VCaP (cell line): ENCODE data around the gene CMPK2.

Source experiments
- H3K27ac ChIP-seq: fragments of 450-650 bp; 2 replicates; pipeline ENCODE4 v1.5.1; 2017
- CTCF ChIP-seq: fragments of 450-650 bp; conservative IDR thresholded peaks from 2 replicates; pipeline ENCODE4 v1.5.1; 2017; ENCODE audit warnings: mild to moderate bottlenecking, moderate library complexity

CMPK2 gene

GRCh38 chr2:6808426-6808825, 57.3 kb downstream of the CMPK2 start:
- TF ChIP-seq CTCF = no peak
- H3K27ac ChIP-seq = no peak overlapping the region

- no peak overlapping the region for H3K27ac ChIP-seq
- no peak for TF ChIP-seq CTCF
These were observed 59.1 kb downstream of the CMPK2 start for GRCh38 chr2:6806604-6807003.

- H3K27ac ChIP-seq = no peak overlapping the region
- no peak for TF ChIP-seq CTCF
These were observed 65.2 kb downstream of the CMPK2 start for GRCh38 chr2:6800553-6800952.
